GM19043 (cell line): ENCODE measurements around the gene SRGAP1.
"Not testable (repeated sequence)": the region's sequence is repeated elsewhere in the genome, so short reads cannot be mapped to it uniquely, and the experiment has no call there.

Experiments used
- ATAC-seq: cut with Tn5 transposase; IDR thresholded peaks from one replicate; pipeline ENCODE4 v1.9.1; 2021; ENCODE audit warnings: low read depth; ENCODE audit not compliant: unreplicated experiment

SRGAP1 gene

GRCh38 chr12:64181430-64182291 is 337.2 kb downstream of the SRGAP1 start:
- no peak for ATAC-seq

- no peak for ATAC-seq
These were observed 339.7 kb downstream of the SRGAP1 start for GRCh38 chr12:64184216-64184615.

DNA sequence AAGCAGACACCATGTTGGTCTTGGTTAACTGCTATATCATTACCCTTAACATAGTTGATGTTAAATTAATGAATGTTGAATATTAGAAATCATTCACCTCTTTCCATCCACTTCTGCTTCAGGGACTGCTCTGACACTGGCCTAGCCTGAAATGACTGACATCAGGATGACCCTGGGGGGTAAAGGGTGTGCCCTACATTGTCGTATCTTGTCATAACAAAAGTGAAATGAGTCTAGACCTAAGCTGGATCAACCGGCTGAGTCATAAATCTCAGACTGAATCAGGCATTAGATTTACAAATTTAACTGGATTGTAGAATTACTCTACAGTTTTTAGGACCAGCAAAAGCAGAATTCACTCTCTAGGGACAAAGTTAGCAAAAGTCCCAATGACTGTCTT is 342.3 kb downstream of the SRGAP1 start:
- peak; percentile 64 for ATAC-seq

GRCh38 chr12:64187370-64187769 is 342.9 kb downstream of the SRGAP1 start:
- ATAC-seq: no peak

DNA sequence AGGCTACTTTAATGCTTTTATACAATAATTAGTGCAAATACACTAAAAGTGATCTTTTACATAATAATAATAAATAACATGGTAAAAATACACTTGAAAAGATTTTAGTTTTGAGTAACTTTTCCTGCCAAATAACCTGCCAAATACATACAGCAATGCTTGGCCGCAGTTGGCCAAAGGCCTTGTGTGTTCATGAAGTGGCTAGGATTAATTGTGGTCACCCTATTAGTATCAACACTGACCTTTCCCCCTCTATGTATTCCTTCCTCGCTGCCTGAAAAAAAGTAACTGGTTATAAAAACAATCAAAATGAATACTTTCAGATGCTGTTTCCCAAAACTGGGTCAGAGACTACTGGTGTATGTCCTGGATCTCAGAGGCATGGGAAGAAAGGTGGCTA is 343.3 kb downstream of the SRGAP1 start:
- no peak for ATAC-seq

GRCh38 chr12:64189530-64189929 is 345.0 kb downstream of the SRGAP1 start:
- ATAC-seq: no peak

DNA sequence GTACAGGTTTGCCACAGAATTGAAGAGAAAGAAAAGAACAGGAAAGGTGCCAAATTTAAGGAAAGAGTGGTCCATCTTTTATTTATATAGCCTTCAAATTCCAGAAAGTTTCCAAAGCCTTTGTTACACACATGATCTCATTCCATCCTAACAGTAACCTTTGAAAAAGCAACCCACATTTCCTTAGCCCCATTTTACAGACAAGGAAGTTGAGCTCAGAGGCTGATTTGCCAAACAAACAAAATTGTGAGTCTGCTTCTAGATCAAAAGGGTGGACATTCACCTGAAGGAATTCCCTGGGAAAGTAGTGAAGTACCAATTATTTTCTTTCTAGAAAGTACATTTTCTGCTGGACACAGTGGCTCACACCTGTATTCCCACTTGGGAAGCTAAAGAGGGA is 345.6 kb downstream of the SRGAP1 start:
- ATAC-seq: no peak

DNA sequence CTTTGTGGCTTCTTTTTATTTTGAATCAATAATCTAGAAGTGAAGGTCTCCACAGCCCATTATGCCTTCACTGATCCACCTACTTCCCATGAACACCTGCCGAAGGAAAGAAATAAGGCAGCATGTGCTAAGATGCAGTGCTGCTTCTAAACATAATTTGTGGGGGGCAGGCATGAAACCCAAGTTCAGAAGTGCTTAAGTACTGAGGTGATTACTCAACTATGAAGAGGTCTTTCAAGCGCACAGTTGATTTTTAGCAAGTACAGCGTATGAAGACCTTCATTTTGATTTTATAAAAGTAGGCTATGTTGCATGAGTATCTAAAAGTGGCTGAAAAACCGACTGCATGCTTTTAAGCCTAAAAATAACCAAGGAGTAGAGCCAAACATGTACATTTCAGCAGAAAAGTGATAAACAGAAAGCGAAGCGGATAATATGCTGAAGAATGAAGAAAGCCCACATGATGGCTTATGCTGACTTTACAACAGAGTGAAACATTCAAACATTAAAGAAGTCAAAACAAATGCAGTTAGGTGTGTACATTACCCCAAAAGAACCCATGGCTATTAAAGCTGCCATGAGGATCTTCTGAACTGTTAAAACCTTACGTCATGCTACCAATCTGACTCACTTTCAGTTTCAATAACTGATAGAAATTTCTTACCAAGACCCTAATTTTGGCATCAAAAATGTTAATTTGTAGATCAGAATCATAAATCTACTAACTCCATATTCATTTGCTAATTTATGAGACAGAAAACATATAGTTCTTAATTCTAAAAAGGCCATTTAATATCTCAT is 348.3 kb downstream of the SRGAP1 start:
- ATAC-seq: peak; percentile 94

GRCh38 chr12:64193931-64194330 is 349.4 kb downstream of the SRGAP1 start:
- no peak for ATAC-seq

DNA sequence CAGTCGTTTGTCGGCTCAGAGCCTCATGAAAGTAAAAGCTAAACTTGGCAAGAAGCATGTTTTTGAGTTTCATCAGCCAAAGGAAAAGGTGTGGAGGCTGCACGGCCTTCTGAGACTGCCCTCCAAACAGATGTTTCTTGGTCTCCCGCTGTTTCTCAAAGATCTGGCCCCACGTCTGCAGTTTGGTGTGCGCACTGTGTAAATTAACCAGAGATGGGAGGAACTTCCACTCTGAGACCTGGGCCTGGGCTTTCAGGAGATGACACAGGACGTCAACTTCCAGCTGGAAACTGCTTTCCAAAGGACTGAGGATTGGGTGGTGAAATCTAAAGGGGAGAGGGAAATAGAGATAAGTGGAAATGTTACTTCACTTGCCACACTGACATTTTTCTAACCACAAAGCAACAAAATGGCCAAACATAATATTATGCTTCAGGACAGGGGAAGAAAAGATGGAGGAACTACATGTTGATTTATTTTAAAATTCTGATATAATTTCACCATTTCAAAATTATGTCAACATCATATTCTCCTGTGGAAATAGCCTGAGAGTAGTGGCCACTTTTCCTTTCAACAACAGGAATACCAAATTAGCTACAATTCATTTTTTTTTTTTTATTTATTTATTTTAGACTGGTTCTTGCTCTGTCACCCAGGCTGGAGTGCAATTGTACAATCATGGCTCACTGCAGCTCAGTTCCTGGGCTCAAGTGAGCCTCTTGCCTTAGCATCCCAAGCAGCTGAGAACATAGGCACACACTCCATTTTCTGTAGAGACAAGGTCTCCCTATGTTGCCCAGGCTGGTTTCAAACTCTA is 350.0 kb downstream of the SRGAP1 start:
- no peak for ATAC-seq

DNA sequence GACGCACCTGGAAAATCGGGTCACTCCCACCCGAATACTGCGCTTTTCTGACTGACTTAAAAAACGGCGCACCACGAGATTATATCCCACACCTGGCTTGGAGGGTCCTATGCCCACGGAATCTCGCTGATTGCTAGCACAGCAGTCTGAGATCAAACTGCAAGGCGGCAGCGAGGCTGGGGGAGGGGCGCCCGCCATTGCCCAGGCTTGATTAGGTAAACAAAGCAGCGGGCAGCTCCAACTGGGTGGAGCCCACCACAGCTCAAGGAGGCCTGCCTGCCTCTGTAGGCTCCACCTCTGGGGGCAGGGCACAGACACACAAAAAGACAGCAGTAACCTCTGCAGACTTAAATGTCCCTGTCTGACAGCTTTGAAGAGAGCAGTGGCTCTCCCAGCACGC is 351.3 kb downstream of the SRGAP1 start:
- ATAC-seq: not testable (repeated sequence)

DNA sequence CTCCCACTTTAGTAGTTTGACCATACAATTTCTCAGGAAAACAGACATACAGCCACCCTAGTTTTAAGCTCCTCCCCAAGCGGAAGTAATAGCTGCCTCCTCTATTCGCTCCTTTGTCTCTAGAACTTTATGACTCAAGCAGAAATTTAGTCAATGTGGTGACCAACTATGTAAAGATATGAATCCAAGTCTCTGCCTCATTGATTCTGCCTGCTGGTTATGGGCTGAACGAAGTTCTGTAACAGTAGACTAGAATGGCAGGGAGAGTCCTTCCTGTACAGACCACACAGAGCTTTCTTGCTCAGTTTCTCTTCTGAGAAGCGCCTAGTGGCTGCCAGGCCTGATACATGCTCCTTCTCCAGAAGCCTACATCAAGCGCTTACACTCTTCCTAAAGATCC is 358.5 kb downstream of the SRGAP1 start:
- no peak for ATAC-seq

DNA sequence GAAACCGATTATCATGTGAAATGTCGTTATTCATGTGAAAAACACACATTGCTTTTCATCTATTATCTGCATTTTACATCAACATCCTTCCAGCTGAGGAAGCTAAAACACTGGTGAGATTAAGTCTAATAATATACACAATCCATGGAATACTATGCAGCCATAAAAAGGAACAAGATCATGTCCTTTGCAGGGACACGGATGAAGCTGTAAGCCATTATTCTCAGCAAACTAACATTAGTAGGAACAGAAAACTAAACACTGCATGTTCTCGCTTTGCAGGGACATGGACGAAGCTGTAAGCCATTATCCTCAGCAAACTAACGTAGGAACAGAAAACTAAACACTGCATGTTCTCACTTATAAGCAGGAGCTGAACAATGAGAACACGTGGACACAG is 359.3 kb downstream of the SRGAP1 start:
- ATAC-seq: no peak

GRCh38 chr12:64205542-64205941 is 361.0 kb downstream of the SRGAP1 start:
- no peak for ATAC-seq

GRCh38 chr12:64207453-64207852 is 363.0 kb downstream of the SRGAP1 start:
- no peak for ATAC-seq
